ENCODE results near the gene MGST1. TPM values are rescaled to one million over a fixed set of nuclear protein-coding genes. Genes with fewer than 3 reads are reported as not detected.
"Not testable (repeated sequence)": the region's sequence is repeated elsewhere in the genome, so short reads cannot be mapped to it uniquely, and the experiment has no call there.

The MGST1 gene
- total RNA-seq, 4 donors from 2014 or later = 4.6 to 85.6 (median 22.8) TPM

- Histone ChIP-seq H3K9me3 (peaks cover 0 to 4% of the 10 kb centered on the region in 2 donors), H3K27ac (no peak overlapping the region), H3K36me3 (no peaks in the 10 kb centered on the region), H3K4me1 (no peaks in the 10 kb centered on the region), H3K27me3 (no peaks in the 10 kb centered on the region), H3K4me3 (no peak overlapping the region)
- TF ChIP-seq POLR2A (IDR thresholded peaks at IDR 0.05) (no peak), CTCF (IDR thresholded peaks at IDR 0.05) (no peak)
- intact Hi-C loops (cut with DNase I; ENCODE audit: low total_unique reads) = no loop called here
- DNase-seq = peak in 1 of 2 donors; percentile 19
These were observed 42.1 kb downstream of the MGST1 start for GRCh38 chr12:16389594-16389993.

GRCh38 chr12:16392846-16393535 lies 45.5 kb downstream of the MGST1 start:
- Histone ChIP-seq H3K4me1 (no peaks in the 10 kb centered on the region), H3K4me3 (no peak overlapping the region), H3K27me3 (no peaks in the 10 kb centered on the region), H3K36me3 (no peaks in the 10 kb centered on the region), H3K9me3 (peaks cover 0 to 4% of the 10 kb centered on the region in 2 donors), H3K27ac (no peak overlapping the region)
- DNase-seq = no peak
- TF ChIP-seq CTCF (IDR thresholded peaks at IDR 0.05) (no peak), POLR2A (IDR thresholded peaks at IDR 0.05) (no peak)
- intact Hi-C loops (cut with DNase I; ENCODE audit: low total_unique reads) = no loop called here

GRCh38 chr12:16399101-16399500 lies 51.7 kb downstream of the MGST1 start:
- no peak for TF ChIP-seq CTCF (IDR thresholded peaks at IDR 0.05)
- TF ChIP-seq POLR2A (IDR thresholded peaks at IDR 0.05) = no peak
- Histone ChIP-seq H3K27ac (no peak overlapping the region), H3K4me1 (no peaks in the 10 kb centered on the region), H3K36me3 (no peaks in the 10 kb centered on the region), H3K4me3 (no peak overlapping the region), H3K9me3 (no peaks in the 10 kb centered on the region), H3K27me3 (no peaks in the 10 kb centered on the region)
- intact Hi-C loops (cut with DNase I; ENCODE audit: low total_unique reads) = no loop called here
- DNase-seq = no peak

GRCh38 chr12:16401835-16402234 lies 54.4 kb downstream of the MGST1 start:
- H3K4me3 ChIP-seq; H3K4me1 ChIP-seq; H3K36me3 ChIP-seq; H3K9me3 ChIP-seq; H3K27ac ChIP-seq; intact Hi-C loops (cut with DNase I; ENCODE audit: low total_unique reads); H3K27me3 ChIP-seq; DNase-seq: not testable (repeated sequence)

GRCh38 chr12:16407346-16407745 lies 59.9 kb downstream of the MGST1 start:
- no peaks in the 10 kb centered on the region for H3K27me3 ChIP-seq
- intact Hi-C loops (cut with DNase I; ENCODE audit: low total_unique reads) = no loop called here

More at GRCh38 chr12:16407346-16407745, 59.9 kb downstream of the MGST1 start:
- Histone ChIP-seq H3K4me3 (no peak overlapping the region), H3K4me1 (no peaks in the 10 kb centered on the region), H3K36me3 (no peaks in the 10 kb centered on the region), H3K9me3 (no peaks in the 10 kb centered on the region), H3K27ac (no peak overlapping the region)
- no peak for DNase-seq
- no peak for TF ChIP-seq CTCF (IDR thresholded peaks at IDR 0.05)
- TF ChIP-seq POLR2A (IDR thresholded peaks at IDR 0.05) = no peak

Other genes with a start within 250 kb of the MGST1 start
- gene SLC15A5, start 70.0 kb upstream of the MGST1 start, total RNA-seq = not detected